GM11168 (cell line): ENCODE data around the gene GNAI1.

Experiments
- in situ Hi-C: fragments of 300-500 bp; cut with MboI; formaldehyde crosslinking; loops from one replicate; pipeline ENCODE4 v1.12.0; 2022; ENCODE audit warnings: low sequenced_read_pairs; ENCODE audit not compliant: unreplicated experiment

The GNAI1 gene

DNA sequence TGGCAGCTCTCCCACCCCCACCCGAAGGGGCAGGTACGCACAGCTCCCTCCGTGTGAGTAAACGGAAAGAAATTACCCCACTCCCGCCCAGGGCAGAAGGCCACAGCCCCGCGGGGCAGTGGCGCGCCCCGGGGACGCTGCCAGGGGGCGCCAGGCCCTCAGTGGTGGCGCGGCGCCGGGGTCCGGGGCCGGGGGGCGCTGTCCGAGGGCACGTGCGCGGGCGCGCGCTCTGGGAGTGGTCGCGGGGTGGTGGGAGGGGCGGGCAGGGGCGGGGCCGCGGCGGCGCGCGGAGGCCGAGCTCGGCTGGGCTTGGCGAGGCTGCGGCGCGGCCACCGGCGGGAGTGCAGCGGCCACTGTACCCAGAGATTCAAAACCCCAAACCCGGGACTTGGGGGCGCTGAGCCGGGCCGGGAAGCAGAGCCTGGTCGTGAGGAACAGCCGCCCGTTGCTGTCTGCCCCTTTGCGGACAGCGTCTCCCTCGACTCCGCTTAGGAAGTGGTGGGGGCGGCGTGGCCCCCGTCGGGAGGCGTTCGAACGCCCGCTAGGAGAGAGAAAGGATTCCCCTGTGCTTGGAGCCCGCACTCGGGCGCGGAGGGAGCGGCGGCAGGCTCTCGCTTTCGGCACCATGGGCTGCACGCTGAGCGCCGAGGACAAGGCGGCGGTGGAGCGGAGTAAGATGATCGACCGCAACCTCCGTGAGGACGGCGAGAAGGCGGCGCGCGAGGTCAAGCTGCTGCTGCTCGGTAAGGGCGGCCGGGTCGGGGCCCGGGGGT lies at the start of gene GNAI1:
GNAI1 (plus strand) TSS at position 296 of the 773 bp plus-strand sequence; CDS start at position 626, 330 bp downstream.
- in situ Hi-C loops, result no loop called here

DNA sequence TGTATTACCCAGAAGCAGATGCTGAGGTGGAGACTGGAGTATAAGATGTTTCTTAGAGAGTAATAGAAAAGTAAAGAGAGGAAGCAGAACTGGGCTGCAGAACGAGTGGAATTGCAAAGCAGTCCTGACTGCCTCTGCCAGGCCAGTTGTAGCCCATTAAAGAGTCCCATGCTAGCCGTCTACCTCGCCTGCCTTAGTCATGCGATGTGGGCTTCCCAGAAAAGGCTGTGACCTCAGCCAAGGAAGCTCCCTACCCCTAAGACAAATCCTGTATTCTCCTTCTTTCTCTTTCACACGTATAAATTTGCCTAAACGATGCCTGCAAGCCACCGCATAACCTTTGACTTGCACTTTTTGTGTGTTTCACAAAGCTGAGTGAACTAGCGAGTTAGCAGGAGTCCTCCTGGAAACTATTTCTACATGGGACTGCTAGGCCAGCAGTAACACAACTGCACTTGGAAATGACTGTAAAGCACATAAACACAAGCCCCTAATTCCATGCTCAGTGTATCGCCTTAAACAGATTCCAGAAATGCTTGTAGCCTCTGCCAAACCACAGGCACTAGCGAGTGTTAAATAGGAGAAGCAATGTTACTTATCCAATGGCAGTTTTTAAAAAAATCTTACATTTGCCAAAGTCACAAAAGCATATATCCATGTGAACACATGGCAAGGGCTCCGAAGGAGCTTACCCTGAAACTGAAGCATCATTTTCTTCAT lies 47.4 kb upstream of the GNAI1 start:
- in situ Hi-C loops, result no loop called here

DNA sequence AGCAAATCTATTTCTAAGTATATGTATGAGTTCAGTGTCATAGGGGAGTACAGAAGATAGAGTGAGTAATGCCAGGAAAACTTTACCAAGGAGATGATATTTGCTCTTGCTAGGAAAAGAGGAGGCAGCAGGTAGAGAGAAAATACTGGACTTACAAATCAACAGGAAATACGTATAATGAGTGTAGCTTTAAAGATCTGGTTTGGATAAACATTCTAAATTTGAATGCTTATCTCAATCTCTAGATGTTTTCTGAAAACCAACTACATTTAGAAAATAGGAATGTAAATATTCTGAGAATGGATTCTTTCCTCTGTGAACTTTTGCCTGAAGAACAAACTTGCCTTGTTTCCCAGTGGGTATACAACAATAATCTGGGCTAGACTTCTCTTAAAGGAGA lies 46.9 kb upstream of the GNAI1 start:
- in situ Hi-C loops, result no loop called here

DNA sequence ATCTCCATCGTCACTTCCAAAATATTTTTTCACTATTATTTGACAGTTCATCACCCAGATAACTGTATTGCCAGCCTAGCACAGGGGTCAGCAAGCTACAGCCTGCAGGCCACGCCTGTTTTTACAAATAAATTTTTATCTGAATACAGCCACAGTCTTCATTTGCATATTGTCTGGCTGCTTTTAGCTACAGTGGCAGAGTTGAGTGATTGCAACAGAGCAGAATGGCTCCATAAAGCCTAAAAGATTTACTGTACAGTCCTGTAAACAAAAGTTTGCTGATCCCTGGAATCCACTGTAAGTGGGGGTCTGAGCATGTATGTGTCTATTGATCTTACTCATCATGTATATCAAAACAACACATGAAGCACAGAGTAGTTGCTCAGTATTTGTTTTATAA lies 45.9 kb upstream of the GNAI1 start:
- in situ Hi-C loops, result no loop called here

DNA sequence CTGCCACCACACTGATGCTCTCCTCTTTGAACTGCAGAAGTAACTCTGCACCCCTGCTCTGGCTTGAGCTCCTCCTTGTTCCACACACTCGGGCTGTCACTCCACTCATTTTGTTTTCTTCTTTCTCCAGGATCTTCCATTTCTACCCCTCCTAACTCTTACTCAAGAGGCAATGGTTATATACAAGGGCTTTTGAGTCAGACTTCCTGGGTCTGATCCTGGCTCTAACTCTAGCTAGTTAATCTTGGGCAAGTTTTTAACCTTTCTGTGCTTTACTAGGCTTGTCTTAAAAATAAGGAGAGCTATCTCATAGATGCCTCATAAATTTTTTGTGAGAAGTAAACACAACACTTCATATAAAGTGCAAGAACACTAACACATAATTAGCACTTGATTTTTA lies 45.3 kb upstream of the GNAI1 start:
- in situ Hi-C loops, result no loop called here

DNA sequence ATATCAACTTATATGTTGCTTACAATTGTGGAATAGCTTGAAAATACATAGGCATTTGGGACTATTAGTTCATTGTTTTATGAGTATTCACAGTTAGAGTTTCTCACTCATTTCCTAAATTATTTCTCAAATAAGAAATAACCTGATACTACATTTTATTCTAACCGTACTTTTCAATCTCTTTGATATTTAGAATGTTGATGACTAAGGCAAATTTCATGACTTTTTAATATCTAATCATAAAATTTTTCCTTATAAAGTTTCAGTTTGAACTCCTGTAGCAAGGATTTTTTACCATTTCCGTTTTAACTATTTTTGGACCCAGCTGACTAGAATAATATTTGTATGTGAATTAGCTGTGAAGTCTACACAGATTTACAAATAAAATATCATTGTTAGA lies 41.3 kb upstream of the GNAI1 start:
- in situ Hi-C loops, result no loop called here

DNA sequence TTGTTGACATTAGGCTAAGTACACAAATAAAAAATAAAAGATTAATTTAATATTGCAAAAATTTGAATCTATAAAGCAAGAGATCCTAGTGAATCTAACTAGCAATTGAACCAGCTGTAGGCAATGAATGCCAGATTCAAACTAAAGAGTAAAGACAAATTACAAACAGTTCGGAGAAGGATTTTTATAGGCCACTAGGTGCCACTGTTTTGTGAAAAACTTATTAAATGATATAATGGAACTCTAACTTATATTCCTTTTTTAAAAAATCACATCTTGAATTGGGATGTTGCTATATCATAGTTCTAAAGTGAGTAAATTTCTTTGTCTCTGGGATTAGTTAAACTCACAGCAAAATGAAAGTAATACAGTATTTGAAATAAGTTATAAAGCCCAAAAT lies 39.1 kb upstream of the GNAI1 start:
- in situ Hi-C loops, result no loop called here

DNA sequence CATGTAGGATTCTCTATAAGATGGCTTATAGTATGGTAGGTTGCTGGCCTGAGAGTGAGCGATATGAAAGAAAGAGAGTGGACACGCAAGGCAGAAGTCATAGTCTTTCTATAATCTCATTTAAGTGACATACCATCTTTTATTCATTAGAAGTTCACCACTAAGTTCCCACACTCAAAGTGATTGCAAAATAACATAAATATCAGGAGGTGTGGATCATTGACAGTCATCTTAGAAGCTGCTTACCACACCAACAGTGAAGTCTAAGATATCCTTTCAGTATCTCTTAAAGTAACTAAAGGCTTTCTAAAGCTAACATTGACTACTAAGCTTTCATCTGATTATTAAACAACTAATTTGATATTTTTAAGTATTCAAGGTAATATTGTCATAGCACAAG lies 36.9 kb upstream of the GNAI1 start:
- in situ Hi-C loops, result no loop called here

DNA sequence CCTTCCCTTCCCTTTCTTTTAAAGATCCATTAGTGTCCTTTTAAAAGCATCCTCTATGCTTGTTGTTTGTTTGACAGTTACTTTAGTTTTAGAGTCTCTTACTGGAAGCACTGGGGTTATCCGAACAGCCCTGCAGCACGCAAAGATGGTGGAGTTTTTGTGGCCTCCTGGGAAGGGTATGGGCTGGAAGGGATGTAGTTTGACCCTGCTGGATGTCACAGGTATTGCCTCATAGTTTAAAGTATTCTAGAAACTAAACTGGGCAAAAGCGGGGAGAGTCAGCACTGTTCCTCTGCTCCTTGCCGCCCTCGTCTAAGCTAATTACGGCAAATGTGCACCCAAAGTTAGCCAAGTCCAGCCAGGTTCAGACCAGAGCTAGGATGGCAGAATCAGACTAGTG lies 35.8 kb upstream of the GNAI1 start:
- in situ Hi-C loops, result no loop called here

DNA sequence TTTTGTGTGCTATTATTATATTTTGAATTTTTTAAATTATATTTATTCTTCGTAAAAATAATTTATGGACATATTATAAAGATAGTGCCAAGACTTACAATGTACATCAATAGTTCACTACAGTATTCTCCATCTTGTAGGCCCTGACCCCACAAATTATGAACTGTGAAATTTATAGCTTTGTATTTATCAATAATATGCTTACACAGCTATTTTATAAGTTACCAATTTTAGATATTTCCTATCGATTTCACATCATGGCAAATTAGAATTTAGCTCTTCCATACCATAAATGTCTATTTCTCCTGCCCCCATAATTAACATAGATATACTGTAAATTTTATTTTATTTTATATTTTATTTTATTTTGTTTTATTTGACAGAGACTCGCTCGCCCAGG lies 34.4 kb upstream of the GNAI1 start:
- in situ Hi-C loops, result no loop called here

DNA sequence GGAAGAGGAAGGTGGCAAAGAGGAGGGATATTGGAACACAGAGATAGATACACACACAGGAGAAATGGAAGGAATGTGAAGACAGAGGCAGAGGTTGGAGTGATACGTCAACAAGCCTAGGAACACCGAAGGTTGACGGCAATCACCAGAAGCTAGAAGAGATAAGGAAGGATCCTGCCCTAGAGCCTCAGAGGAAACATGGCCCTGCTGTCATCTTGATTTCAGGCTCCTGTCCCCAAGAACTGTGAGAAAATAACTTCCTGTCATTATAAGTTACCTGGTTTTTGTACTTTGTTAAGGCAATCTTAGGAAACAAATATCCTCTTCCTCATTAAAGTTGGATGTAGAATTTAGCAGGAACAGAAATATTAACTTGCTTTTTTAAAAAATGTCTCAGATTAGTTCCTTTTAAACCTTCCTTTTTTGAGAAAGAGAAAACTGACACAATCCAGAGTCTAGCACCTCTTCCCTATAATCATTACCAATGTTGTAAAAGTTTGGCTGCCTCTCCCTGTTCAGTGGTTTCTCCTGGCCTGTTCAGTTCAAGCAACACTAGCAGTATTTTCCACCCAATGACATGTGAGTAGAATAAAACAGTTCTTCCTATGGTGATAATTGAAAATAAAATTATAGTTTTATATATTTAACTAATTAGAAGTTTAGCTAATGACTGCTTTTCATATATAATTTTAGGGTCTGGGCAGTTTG lies 28.8 kb upstream of the GNAI1 start:
- in situ Hi-C loops, result no loop called here

DNA sequence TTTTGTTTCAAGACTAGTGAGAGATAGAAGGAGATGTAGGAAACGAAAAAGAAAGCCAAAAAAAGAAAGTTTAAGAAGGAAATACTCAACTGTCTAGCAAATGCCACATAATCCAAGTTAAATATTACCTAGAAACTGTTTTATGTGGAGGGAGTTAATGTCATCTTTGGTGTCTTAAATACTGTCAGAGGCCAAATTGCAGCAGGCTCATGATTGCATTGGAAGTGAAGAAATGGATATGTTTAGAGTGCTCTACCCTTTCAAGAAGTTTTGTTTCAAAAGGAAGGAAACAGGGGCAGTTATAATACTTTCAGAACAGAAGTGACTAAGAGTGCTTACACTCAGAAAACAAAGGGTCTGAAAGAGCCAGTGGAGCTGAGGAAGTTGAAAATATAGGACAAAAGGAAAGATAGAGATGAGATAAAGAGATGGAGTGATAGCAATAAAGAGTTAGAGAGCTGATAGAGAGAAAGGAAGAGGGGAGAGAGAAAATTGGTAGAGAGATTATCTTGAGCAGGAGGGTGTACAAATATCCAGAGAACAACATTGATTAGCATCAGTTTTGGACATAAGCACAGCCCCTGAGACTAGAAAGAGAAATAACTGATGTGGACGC lies 28.0 kb upstream of the GNAI1 start:
- in situ Hi-C loops, result no loop called here

DNA sequence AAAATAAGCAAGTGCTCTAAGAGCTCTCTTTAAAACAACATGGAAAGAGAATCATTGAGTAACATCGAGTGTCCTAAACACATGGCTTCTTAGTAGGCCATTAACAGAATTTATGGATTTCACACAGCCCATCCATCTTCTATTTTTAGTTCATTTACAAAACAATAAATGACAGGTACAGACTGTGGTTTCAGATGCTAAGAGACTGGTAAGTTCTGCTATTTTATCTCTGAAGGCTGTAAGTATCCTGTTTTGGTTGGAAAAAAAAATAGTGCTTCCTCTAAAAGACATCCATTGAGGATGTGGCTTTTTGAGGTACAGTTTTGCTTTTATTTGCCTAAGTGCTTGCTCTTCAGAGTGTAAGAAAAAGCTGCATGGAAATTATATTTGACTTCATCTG lies 27.4 kb upstream of the GNAI1 start:
- in situ Hi-C loops, result no loop called here

DNA sequence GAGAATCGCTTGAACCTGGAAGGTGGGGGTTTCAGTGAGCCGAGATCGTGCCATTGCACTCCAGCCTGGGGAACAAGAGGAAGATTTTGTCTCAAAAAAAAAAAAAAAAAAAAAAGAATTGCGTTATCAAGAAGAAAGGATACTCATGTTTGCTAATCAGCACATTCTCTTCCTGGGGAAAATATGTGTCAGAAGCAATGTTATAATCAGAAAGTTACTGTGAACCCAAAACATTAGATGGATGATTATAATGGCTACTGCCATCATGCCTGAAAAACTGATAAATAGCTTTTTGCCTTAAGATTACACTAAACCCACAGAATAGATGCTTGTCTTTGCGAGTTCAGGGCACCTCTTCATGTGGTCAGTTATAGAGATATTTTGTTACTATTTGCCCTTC lies 24.3 kb upstream of the GNAI1 start:
- in situ Hi-C loops, result no loop called here

DNA sequence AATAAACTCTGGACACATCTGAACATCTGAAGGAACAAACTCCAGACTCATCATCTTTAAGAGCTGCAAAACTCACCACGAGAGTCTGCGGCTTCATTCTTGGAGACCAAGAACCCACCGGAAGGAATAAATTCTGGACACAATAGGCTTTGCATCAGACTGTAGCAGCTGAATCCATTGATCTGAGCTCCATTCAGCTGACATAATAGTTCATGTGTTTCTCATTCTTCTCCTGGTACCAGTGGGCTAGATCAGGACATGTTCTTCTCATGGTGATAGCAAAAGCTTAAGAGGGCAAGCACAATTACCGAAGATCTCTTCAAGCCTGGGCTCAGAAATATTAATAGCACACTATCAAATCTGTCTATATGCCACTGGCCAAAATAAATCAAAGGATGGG lies 20.5 kb upstream of the GNAI1 start:
- in situ Hi-C loops, result no loop called here

DNA sequence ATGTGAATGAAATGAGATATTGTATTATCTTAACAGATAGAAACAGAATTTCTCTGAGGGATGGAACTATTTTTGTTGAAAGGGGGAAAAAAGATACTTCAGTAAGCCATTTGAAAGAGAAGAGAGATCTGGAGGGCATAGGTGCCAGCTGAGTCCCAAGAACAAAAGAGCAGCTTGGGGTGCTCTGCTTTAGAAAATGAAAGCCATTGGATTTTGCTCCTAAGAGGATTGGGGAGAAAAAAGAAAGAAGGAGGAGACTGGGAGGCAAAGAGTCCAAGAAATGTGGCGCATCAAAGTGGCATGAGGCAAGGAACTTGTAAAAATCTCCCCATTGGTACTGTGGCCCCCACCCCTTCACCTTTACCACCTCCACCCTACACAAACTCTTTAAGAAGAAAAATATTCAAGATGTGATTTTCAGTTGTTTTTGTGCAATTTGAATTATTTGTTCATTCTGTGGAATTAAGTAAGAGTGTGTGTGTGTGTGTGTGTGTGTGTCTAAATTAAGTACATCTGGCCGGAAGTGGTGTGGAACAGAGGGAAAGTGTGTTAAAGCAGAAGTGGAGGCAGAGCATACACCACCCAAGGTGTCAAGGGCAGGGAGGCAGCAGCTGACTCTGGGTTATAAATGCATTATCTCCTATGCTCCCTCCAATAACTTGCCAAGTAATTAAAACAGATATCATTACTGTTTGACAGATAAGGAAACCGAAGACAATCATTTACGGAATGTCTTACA lies 9.9 kb upstream of the GNAI1 start:
- in situ Hi-C loops, result no loop called here

DNA sequence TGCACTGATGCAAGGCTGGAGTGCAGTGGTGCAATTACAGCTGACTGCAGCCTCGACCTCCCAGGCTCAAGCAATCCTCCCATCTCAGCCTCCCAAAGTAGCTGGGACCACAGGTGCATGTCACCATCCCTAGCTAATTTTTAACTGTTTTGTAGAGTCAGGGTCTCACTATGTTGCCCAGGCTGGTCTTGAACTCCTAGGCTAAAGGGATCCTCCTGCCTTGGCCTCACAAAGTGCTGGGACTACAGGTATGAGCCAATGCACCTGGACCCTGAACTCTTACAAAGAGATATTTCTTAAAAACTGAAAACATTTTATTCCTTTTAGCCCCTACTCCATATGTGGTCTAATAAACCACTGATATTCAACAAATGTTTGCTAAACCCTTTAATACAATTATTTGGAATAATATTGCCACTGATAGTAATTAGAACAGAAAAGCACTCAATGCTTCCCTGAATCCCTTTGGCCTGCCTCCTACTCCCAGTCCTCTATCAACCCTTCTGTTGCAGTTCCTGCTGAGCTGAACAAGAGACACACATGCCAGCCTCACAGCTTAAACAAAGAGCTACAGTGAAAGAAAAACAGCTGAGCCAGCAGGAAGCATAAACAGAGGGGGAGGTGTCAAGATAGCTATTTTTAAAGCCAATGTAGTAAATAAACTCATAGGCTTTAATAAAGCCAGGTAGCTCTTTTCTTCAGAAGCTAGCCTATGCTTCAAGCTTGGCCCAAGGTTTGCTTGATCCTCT lies 7.0 kb upstream of the GNAI1 start:
- in situ Hi-C loops, result no loop called here

DNA sequence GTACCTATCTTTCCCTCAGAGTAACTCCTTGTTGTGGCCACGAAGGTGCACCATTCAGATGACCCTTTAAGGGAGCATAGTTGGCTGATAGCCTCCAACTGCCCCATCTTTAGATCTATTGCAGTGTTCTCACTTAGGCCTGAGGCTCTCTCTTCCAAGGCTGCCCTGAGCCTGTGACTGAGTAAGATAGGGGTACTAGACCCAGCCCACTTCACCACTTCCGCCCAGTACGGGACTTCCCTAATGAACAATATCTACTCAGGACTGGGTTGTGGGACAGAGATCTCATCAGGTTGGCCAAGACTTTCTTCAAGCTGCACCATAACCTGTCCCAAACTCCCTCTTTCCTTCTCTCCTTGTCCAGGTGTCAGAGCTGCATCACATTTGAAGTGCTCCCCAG lies 5.7 kb upstream of the GNAI1 start:
- in situ Hi-C loops, result no loop called here

DNA sequence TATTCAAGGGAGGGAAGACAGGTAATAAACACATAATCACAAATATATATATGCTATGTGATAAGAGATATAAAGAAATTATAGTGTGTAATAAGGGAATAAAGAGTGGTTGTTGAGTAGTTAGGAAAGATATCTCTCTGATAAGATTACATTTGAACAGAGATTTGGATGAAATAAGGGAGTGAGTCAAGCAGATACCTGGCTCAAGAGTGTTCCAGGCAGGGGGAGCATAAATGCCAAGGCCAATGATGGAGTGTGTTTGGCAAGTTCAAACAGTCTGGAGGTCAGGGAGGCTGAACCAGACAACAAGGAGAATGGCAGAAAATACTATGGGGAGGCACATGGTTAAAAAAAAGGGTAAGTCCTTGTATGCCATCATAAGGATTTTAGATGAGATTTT lies 4.8 kb upstream of the GNAI1 start:
- in situ Hi-C loops, result no loop called here
